NK-92 (cell line): ENCODE results near the gene SMR3A.

ENCODE experiments used
- DNase-seq: peaks from one replicate; lab custom pipeline; 2025; ENCODE audit not compliant: unreplicated experiment; lab: John Stamatoyannopoulos, UW

Gene SMR3A

GRCh38 chr4:70360460-70360859 lies at the start of gene SMR3A:
SMR3A (plus strand) TSS chr4:70360760; CDS start chr4:70362116, 1,356 bp downstream.
- DNase-seq: no peak

GRCh38 chr4:70313736-70314135 lies 46.8 kb upstream of the SMR3A start:
- no peak for DNase-seq

GRCh38 chr4:70315928-70316327 lies 44.6 kb upstream of the SMR3A start:
- no peak for DNase-seq

- no peak for DNase-seq
These were observed 34.5 kb upstream of the SMR3A start for GRCh38 chr4:70326052-70326451.

- no peak for DNase-seq
These were observed 25.9 kb upstream of the SMR3A start, which contains the start of gene CABS1 for GRCh38 chr4:70334681-70335080. CABS1 (plus strand) TSS chr4:70334981; CDS start chr4:70335040, 59 bp downstream.

- no peak for DNase-seq
These were observed 24.5 kb upstream of the SMR3A start for GRCh38 chr4:70336043-70336442.

- DNase-seq: no peak
These were observed 22.6 kb upstream of the SMR3A start for GRCh38 chr4:70337886-70338420.

- DNase-seq: no peak
These were observed 4.4 kb upstream of the SMR3A start for GRCh38 chr4:70356185-70356584.

- DNase-seq: no peak
These were observed 1.4 kb upstream of the SMR3A start for GRCh38 chr4:70359115-70359661.

- no peak for DNase-seq
These were observed 3.4 kb downstream of the SMR3A start for GRCh38 chr4:70364002-70364401.

GRCh38 chr4:70365479-70365878 lies 4.9 kb downstream of the SMR3A start:
- DNase-seq: no peak

- DNase-seq: no peak
These were observed 7.3 kb downstream of the SMR3A start for GRCh38 chr4:70367813-70368212.

GRCh38 chr4:70371987-70372386 lies 11.4 kb downstream of the SMR3A start:
- no peak for DNase-seq

GRCh38 chr4:70372760-70373159 lies 12.2 kb downstream of the SMR3A start:
- no peak for DNase-seq

GRCh38 chr4:70380578-70380977 lies 20.0 kb downstream of the SMR3A start:
- no peak for DNase-seq

- DNase-seq: no peak
These were observed 22.2 kb downstream of the SMR3A start, which contains the start of gene SMR3B for GRCh38 chr4:70382691-70383181. SMR3B (plus strand) TSS chr4:70383131; CDS start chr4:70384511, 1,380 bp downstream.

- DNase-seq: no peak
These were observed 31.7 kb downstream of the SMR3A start for GRCh38 chr4:70392057-70392776.

GRCh38 chr4:70397580-70397979 lies 37.0 kb downstream of the SMR3A start, which contains the start of gene OPRPN:
OPRPN (plus strand) TSS chr4:70397940; CDS start chr4:70399286, 1,346 bp downstream.
- no peak for DNase-seq

GRCh38 chr4:70399319-70399718 lies 38.8 kb downstream of the SMR3A start:
- no peak for DNase-seq

GRCh38 chr4:70402762-70403161 lies 42.2 kb downstream of the SMR3A start:
- DNase-seq: no peak

GRCh38 chr4:70405765-70406164 lies 45.2 kb downstream of the SMR3A start:
- DNase-seq: no peak
